ENCODE data around the gene MPO. TPM values are rescaled to one million over a fixed set of nuclear protein-coding genes. Genes with fewer than 3 reads are reported as not detected.

MPO gene
- total RNA-seq, 4 donors from 2014 or later: 0.19 to 0.84 TPM; not detected in 2

DNA sequence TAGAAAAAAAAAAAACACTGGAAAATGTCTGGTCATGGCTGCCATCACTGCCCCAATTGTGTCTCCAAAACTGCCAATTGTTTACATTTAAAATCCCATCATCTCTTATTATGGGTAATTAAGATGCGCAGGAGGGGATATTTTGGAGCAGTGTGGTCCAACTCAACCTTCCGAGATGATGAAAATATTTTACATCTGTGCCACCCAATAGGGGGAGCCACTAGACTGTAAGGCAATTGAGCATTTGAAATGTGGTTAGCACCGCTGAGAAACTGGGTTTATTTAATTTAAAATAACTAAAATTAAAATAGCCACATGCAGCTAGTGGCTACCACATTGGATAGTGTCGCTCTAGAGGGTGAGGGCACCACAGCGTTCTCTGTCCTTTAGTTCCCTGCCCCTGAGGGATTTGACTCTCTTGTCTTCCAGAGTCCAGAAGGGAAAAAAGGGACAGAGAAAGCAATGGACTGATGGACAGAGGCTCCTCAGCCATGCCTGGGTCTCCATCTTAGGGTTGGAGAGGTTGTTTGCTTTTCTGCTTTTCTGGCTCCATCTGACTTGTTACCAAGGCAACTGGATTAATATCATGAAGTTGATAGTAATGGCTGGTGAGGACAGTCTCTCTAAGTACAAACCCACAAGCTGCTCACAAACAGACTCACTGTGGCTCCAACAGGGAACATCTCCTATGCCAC, 3.5 kb downstream of the MPO start:
- ATAC-seq (ENCODE audit: low FRiP score) (no peak), DNase-seq (ENCODE audit: low spot score) (no peak)
- no peak for TF ChIP-seq CTCF (IDR thresholded peaks at IDR 0.05)

- DNase-seq (ENCODE audit: low spot score) (no peak), ATAC-seq (ENCODE audit: low FRiP score) (no peak)
- no peak for TF ChIP-seq CTCF (IDR thresholded peaks at IDR 0.05)
Measured at GRCh38 chr17:58276423-58276822, 4.3 kb downstream of the MPO start.

DNA sequence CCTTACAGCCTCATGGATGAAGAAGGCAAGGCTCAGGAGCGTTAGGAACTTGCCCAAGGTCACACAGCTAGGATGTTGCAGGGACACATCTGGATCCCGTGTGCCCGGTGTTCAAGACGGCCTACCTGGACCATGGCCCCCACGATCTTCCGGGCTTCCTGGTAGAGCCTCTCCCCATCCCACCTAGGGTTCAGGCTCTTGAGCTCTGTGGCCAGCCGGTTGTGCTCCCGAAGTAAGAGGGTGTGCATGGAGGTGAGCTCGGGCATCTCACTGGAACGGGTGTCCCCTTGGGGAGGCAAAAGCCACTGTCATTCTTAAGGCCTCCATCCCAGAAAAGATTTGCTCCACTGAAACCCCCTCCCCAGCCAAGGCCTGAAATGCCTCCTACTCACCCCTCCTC, 5.3 kb downstream of the MPO start:
- DNase-seq (ENCODE audit: low spot score) (no peak), ATAC-seq (ENCODE audit: low FRiP score) (no peak)
- no peak for TF ChIP-seq CTCF (IDR thresholded peaks at IDR 0.05)

- DNase-seq (ENCODE audit: low spot score) (no peak), ATAC-seq (ENCODE audit: low FRiP score) (no peak)
Measured at GRCh38 chr17:58273453-58274104, 7.2 kb downstream of the MPO start.

DNA sequence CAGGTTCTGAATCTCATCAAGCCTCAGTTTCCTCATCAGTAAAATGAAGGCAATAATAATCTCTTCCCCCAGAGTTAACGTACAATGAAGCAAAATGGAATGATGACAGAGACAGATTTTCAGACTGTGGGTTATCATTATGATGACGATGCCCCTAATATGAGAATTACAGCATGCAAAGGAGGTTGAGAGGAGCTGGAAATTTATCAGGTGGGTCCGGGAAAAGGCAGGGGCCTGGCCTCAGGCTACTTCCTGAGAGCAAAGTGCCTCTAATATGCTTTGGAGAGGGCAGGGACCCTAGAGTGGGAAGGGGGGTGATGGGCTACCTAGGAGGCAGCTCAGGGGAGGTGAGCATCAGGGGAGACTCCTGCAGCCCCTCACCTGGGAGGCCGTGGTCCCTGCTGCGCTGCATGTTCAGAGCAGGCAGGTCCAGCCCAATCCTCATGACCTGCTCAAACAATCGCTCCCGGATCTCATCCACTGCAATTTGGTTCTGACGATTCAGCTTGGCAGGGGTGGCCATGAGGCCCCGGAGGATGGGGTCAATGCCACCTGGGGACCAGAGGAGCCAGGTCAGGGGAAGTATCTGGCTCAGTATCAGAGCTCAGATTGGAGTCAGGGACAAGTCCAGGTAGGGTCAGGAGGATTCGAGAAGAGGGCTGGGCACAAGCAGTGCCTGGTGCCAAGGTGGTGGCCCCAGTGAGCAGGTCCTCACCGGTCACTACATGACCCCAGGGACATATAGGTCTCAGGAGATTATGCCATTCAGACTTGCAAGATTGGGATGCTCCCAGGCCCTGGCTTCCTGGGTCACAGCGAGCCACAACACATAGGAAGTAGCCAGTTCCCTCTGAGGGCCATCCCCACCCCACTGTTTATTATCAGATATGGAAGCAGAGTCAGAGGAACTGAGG, 8.1 kb downstream of the MPO start:
- DNase-seq (ENCODE audit: low spot score): no peak
- ATAC-seq (ENCODE audit: low FRiP score): no peak
- no peak for TF ChIP-seq CTCF (IDR thresholded peaks at IDR 0.05)

More at GRCh38 chr17:58273453-58274104, 7.2 kb downstream of the MPO start:
- no peak for TF ChIP-seq CTCF (IDR thresholded peaks at IDR 0.05)

GRCh38 chr17:58271216-58271931, 9.4 kb downstream of the MPO start:
- ATAC-seq (ENCODE audit: low FRiP score) (no peak), DNase-seq (ENCODE audit: low spot score) (no peak)
- TF ChIP-seq CTCF (IDR thresholded peaks at IDR 0.05): no peak
